Osteocyte (in vitro differentiated cells): ENCODE measurements around the gene FOXO1. TPM values are rescaled to one million over a fixed set of nuclear protein-coding genes. Genes with fewer than 3 reads are reported as not detected.

Experiments
- DNase-seq: peaks from one replicate; pipeline ENCODE4 v3.0.0; 2021; ENCODE audit warnings: mixed read lengths; ENCODE audit not compliant: unreplicated experiment; ENCODE audit errors: extremely low spot score
- H3K27ac Mint-ChIP-seq: one replicate; pipeline ENCODE4 v1.8.0; 2021; ENCODE audit warnings: mild to moderate bottlenecking, mixed read lengths; ENCODE audit not compliant: unreplicated experiment
- H3K27me3 Mint-ChIP-seq: one replicate; pipeline ENCODE4 v1.8.0; 2021; ENCODE audit warnings: mixed read lengths; ENCODE audit not compliant: unreplicated experiment
- H3K36me3 Mint-ChIP-seq: one replicate; pipeline ENCODE4 v1.8.0; 2021; ENCODE audit warnings: mixed read lengths; ENCODE audit not compliant: unreplicated experiment
- H3K4me1 Mint-ChIP-seq: one replicate; pipeline ENCODE4 v1.8.0; 2021; ENCODE audit warnings: mixed read lengths; ENCODE audit not compliant: unreplicated experiment
- H3K4me3 Mint-ChIP-seq: one replicate; pipeline ENCODE4 v1.8.0; 2021; ENCODE audit warnings: mild to moderate bottlenecking, moderate library complexity, mixed read lengths; ENCODE audit not compliant: unreplicated experiment
- H3K9me3 Mint-ChIP-seq: one replicate; pipeline ENCODE4 v1.8.0; 2021; ENCODE audit warnings: mixed read lengths; ENCODE audit not compliant: unreplicated experiment
- CTCF ChIP-seq: fragments of 200-600 bp; sonication (generic); IDR thresholded peaks from 2 replicates; pipeline ENCODE4 v1.5.0; 2021; ENCODE audit warnings: antibody characterized with exemption, mild to moderate bottlenecking, moderate library complexity
- total RNA-seq: library from RNA; stranded (reverse); gene quantifications from 2 replicates; pipeline ENCODE4 v1.2.1, GENCODE V29; 2021

The FOXO1 gene
- total RNA-seq, 1 donor from 2014 or later = 10.0 TPM

GRCh38 chr13:40522282-40522681 is 144.2 kb downstream of the FOXO1 start:
- no peaks in the 10 kb centered on the region for H3K36me3 Mint-ChIP-seq
- DNase-seq = no peak
- H3K27ac Mint-ChIP-seq = no peak overlapping the region
- no peak for TF ChIP-seq CTCF
- H3K4me1 Mint-ChIP-seq = no peaks in the 10 kb centered on the region
- H3K4me3 Mint-ChIP-seq = no peak overlapping the region
- no peaks in the 10 kb centered on the region for H3K9me3 Mint-ChIP-seq
- no peaks in the 10 kb centered on the region for H3K27me3 Mint-ChIP-seq

- no peaks in the 10 kb centered on the region for H3K27me3 Mint-ChIP-seq
- no peak for DNase-seq
- no peaks in the 10 kb centered on the region for H3K9me3 Mint-ChIP-seq
- no peak overlapping the region for H3K4me3 Mint-ChIP-seq
- no peaks in the 10 kb centered on the region for H3K36me3 Mint-ChIP-seq
- H3K27ac Mint-ChIP-seq = no peak overlapping the region
- no peaks in the 10 kb centered on the region for H3K4me1 Mint-ChIP-seq
- no peak for TF ChIP-seq CTCF
These were observed 145.5 kb downstream of the FOXO1 start for GRCh38 chr13:40520916-40521315.

DNA sequence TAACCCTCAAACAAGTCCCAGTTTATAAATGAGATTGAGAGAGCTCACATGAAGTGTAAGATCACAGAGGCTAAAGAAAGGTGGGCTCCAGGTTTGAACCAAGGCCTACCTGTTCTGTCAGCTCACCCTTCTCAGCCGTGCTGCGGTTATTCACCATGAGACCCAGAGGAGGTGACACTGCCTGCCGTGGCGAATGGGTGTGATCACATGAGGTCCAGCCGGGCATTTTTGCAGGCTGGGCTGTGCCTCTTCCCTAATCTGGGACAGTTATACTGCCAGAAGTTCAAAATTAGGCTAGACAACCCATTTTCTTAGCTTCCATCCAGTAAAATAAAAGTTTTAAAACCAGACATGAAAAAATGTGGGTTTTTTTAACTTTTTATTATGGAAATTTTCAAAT is 146.8 kb downstream of the FOXO1 start:
- H3K4me3 Mint-ChIP-seq = no peak overlapping the region
- no peaks in the 10 kb centered on the region for H3K27me3 Mint-ChIP-seq
- DNase-seq = no peak
- H3K27ac Mint-ChIP-seq = no peak overlapping the region
- no peaks in the 10 kb centered on the region for H3K9me3 Mint-ChIP-seq
- TF ChIP-seq CTCF = no peak
- H3K4me1 Mint-ChIP-seq = no peaks in the 10 kb centered on the region
- H3K36me3 Mint-ChIP-seq = no peaks in the 10 kb centered on the region

- no peak for DNase-seq
- TF ChIP-seq CTCF = no peak
- Mint-ChIP-seq H3K36me3 (no peaks in the 10 kb centered on the region), H3K27me3 (no peaks in the 10 kb centered on the region), H3K27ac (no peak overlapping the region), H3K4me3 (no peak overlapping the region), H3K9me3 (no peaks in the 10 kb centered on the region), H3K4me1 (no peaks in the 10 kb centered on the region)
These were observed 148.0 kb downstream of the FOXO1 start for GRCh38 chr13:40518481-40518882.

DNA sequence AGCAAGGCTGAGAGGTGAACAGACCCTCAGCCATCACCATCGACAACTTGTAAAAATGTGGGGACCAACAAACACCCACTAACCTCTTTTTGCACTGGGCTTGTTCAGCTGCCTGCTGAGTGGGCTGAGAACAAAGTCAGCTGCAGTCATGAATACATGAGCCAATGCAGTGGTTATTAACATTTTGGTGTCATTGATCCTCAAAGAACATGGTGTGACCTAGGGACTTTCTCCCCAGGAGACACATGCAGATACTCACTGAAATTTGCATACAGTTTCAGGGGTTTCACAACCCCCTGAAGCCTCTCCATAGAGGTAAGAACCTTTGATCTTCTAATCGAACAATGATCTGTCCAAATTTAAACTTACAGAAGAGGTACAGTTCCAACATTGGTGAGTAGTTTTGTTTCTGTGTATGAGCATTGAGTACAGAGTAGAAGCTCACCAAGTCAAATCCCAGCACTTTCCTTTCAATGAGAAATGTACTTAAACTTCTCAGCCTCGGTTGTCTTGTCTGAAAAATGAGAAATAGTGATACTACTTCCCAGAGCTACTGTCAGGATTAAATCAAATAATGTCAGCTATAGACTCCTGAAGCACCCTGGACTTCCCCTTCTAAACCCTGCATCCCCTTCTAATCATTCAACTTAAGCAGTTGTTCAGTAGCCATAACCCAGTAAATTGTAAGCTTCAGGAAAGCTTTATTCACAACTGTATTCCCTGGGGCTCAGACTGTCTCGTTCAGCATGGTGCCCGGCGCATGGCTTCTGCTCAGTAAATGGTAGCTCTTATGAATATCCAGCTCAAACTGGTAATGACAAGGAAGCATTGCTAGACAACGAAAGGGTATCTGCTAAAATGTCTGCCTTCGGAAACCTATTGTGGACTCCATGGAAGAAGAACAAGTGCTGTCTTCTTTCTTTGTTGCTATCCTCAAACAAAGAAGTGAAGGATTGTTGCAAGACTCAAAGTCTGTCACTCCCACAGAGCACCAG is 148.7 kb downstream of the FOXO1 start:
- H3K4me3 Mint-ChIP-seq = no peak overlapping the region
- DNase-seq = no peak
- no peaks in the 10 kb centered on the region for H3K4me1 Mint-ChIP-seq
- no peak overlapping the region for H3K27ac Mint-ChIP-seq
- no peaks in the 10 kb centered on the region for H3K9me3 Mint-ChIP-seq
- no peak for TF ChIP-seq CTCF
- H3K36me3 Mint-ChIP-seq = no peaks in the 10 kb centered on the region
- no peaks in the 10 kb centered on the region for H3K27me3 Mint-ChIP-seq
